HG02759 (cell line): ENCODE results near the gene TTC8.
"Not testable (repeated sequence)": the region's sequence is repeated elsewhere in the genome, so short reads cannot be mapped to it uniquely, and the experiment has no call there.

ENCODE experiments used
- ATAC-seq: cut with Tn5 transposase; IDR thresholded peaks from one replicate; pipeline ENCODE4 v1.9.1; 2021; ENCODE audit warnings: mild to moderate bottlenecking, moderate library complexity; ENCODE audit not compliant: unreplicated experiment

TTC8 gene

DNA sequence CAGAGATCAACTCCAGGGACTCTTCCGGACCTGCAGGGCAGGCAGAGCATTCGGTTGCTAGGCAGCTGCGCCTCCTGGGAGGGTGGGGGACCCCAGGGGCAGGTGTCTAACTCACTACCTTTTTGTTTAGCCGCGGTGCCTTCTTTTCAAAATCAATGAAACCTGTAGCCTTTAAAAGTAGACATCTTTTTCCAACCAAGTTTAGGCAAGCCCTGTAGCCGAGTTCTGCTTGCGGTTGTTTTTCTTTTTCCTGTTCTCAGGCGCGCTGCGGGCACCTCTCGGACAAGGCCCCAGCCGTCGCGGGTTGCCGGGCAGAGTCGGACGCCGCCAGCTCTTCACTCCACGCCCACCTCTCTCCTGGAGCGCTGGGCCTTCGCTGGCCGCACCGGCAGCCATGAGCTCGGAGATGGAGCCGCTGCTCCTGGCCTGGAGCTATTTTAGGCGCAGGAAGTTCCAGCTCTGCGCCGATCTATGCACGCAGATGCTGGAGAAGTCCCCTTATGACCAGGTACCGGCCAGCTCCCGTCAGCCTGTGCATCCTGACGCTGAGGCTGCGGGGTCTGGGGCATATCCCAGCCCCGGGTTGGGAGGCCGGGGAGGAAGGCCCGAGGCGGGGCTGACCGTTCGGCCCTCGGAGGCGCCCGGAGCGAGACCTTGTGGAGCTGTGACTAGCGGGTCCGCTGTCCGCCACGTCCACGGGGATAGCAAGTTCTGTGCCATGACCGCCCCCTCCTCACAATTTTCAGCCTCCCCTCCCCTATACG lies at the start of gene TTC8:
TSS of gene TTC8 (plus strand) at position 338 of the 764 bp plus-strand sequence. CDS start at position 395, 57 bp downstream.
- ATAC-seq, result peak; percentile 99

DNA sequence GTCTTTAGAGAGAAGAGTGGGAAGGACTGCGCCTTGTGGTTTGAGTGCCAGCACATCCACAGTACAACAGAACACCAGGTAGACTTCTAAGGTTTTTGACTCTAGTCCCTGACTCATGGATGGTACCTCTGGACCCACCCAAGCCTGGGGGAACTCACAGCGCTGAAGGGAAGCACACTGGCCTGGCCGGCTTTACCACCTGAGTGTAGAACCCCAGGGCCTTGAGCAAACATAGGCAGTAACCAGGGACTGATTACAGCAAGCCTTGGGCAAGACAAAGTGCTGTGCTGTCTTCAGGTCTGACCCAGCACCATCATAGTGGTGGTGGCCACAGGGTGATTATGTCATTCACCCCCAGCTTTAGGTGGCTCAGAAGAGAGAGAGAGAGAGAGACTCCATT lies 48.9 kb upstream of the TTC8 start:
- no peak for ATAC-seq

DNA sequence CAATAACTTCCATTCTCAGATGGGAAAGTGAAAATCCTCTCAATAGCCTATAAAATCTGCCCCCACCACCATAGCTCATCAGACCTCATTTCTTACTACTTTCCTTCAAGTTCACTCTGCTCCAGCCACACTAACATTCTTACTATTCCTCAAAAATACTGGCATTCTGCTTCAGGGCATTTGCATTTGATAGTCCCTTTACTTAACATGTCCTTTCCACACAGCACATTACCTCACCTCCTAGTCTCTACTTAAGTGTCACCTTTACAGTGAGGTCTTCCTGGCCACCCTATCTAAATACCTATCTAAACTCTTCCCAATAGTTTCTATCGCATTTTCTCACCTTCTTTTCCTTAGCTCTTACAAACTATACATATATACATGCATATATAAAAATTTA lies 38.5 kb upstream of the TTC8 start:
- ATAC-seq, result no peak

DNA sequence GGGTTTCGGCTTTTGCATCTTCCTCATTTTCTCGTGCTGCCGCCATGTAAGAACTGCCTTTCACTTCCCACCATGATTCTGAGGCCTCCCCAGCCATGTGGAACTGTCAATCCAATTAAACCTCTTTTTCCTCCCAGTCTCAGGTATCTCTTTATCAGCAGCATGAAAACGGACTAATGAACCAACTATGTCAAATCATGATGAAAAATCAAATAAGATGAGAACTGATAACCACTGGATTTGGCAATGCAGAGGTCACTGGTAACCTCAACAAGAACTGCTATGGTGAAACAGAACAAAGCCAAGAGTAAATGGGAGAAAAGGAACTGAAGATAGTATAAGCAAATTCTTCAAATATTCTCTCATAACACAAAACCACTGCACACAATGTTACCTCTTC lies 37.7 kb upstream of the TTC8 start:
- ATAC-seq, result no peak

DNA sequence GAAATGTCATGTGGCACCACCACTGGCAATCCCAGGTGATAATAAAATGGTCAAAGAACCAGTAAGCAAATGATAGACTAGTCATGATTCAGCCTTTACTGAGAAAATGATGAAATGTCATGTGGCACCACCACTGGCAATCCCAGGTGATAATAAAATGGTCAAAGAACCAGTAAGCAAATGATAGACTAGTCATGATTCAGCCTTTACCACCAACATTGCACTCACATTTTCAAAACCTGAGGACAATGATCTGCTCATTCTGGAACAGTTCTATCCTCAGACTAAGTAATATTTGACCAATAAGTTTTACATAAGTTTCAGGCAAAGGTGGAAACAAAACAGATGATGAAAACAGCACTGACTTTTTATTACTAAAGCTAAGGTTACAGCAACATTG lies 34.9 kb upstream of the TTC8 start:
- not testable (repeated sequence) for ATAC-seq

DNA sequence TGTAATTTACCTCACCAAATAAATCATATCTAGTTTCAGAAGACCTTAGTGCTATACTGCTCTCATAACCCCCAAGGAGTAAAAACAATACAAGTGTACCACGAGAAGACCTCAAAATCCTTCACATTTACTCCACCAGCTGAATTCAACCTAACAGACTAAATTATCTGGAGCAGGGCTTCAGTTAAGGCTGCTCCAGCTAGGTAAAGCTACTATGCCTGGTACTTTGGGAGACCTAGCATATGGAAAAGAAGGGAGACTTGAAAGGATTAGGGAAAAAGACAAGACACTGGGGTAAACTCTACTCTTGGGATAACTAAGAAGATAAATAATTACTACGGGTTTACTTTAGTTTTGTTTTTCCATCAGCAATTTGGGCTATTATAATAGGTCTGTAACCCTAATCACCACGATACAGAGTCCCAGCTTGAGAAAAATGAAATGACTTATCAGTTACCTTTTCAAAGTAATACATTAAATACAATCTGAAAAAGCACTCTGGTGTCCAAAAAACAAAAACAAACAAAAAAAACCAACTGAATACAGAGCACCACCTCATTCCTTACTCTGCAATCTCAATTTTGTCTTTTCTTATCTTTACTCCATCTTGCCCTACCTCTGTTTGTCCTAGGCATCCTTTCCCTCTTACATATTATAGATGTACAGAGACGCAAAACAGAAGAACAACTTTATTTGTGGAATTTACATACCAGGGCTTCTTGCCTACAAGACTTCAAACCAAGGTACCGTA lies 33.8 kb upstream of the TTC8 start:
- no peak for ATAC-seq

DNA sequence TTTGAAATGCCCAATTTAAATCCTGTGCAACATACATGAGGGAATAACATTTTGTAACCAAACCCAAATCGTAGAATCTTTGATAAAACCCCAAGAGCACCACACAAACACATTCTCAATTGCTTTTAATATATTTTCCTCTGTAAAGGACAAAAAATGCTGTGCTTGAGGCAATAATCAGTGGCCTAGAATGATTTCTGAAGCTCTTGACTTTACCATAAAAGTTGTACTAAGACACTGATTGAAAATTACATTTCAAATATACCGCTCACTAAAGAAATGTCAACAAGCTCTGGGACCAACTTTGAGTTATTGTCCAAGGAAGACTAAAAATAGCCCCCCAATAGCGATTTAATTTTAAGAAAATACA lies 33.2 kb upstream of the TTC8 start:
- ATAC-seq, result no peak

DNA sequence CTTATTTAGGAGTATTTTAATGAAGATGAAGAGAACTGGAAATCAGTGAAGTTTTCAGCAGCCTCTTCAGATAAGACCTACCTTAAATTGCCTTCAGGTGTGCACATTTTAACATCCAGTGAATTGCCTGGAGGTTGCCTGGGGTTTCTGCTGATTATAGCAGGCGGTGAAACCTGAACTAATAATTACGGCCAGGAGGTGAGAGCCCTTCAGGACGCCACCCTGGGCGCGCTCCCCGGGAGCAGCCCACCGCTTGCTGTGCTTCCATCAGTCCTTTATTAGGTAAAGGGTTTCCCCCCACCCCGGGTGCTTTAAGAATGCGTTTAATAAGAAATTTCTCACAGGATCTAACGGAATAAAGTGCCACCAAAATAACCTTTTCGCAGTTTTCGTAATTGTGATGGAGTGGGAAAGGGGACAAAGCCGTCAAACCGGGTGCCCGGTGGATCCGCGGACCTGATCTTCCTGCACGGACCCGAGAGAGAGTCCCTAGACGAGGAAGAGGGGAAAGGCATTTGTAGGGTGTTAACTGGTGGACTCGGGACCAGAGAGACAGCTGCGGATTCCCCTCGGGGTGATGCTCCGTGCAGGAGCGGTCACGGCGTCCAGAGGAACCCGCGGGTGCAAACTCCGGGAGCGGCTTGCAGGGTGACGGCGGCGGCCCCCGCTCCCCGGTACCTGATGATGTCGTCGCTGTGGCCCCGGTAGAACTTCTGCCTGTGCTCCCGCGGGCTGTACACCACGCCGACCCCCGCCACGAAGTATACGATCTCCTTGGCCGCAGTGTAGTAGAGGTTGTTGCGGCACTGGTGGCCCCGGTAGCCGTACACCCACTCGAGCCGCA lies 32.6 kb upstream of the TTC8 start:
- ATAC-seq, result no peak

DNA sequence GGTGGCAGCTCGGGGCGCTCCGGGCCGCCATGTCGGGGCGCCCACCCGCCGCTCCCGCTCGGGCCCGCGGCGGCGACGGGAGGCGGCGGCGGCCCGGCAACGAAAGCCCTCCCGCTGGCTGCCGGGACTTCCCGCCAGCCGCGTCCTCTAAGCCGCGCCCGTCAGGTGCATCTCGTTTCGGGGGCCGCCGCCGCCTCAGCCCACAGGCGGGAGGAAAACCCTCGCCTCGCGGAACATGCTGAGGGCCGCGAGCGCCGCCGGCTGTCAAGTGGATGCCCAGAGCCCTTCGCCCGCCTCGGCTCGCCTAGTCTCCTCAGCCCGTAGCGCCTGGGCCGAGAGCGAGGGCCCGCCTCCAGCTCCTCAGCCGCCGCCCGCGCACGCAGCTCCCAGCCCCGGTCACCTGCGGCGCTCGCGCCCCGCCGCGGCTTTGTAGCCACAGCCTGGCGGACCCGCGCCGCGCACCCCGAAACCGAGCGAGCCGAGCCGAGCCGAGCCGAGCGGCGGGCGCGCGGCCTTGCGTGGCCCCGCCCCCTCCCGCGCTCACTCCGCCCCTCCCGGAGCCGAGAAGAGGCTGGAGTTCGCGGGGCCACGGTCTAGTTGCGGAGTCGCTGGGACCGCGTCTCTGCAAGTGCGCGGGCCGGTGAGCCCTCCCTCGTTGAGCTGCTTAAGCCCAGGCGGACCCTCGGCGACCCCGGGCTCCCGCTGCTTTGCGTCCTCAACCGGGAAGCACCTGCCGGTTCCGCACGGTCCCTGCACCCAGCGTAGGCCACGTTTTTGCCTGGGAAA lies 31.8 kb upstream of the TTC8 start, which contains the start of gene EML5:
TSS of gene EML5 (minus strand) at position 481 of the 786 bp plus-strand sequence. CDS start at position 31, 450 bp downstream.
- peak; percentile 89 for ATAC-seq

DNA sequence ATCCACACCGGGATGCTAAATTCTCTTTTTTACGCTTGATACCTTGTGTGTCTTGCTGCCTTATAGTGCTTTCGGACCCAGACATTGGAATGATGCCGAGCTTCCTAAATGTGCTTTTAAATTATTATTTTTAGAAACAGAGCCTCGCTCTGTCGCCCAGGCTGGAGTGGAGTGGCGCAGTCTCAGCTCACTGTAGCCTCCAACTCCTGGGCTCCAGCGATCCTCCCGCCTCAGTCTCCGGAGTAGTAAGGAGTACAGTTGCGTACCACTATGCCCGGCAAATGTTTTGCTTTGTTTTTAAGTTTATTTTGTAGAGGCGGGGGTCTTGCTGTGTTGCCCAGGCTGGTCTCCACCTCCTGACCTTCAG lies 31.2 kb upstream of the TTC8 start:
- no peak for ATAC-seq

DNA sequence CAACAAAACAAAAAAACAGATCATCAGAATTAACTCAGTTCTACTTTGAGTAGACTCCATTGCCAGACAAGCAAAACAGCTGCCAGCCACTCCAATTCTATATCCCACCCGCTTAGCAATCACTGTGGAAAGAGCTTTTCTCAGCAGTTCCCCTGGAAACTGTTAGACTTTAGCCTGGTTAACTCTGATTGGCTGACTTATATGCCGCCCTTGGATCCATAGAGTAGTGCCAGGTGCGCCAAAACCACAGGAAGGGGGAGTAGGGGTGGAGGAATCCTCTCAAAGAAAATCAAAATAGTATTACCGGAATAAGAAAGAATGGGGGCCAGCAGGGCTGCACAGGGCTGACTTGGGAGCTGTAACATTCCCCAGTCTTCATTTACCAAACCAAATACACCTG lies 26.3 kb upstream of the TTC8 start:
- no peak for ATAC-seq

DNA sequence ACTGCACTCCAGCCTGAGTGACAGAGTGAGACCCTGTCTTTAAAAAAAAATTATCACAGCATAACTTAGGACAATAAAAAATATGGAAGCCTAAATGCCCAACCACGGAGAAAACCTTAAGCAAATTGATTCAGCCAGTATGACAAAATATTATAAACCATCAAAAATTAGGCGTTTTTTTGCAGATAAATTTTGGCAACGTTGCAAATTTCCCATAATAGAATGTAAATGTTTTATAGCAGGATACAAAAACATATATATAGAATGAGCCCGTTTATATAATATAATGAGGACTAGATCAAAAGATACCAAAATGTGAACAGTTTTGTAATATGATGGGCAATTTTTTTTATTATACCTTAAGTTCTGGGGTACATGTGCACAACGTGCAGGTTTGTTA lies 24.9 kb upstream of the TTC8 start:
- ATAC-seq, result no peak

DNA sequence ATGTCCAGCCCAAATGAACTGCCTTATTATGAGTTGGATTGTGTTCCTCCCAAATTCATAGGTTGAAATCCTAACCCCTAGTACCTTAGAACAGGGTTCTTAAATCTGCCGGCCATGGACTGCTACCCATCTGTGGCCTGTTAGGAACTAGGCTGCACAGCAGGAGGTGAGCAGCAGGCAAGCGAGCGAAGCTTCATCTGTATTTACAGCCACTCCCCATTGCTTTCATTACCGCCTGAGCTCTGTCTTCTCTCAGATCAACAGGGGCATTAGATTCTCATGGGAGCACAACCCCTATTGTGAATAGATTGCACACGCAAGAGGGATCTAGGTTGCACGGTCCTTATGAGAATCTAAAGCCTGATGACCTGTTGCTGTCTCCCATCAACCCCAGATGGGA lies 21.9 kb upstream of the TTC8 start:
- ATAC-seq, result no peak

DNA sequence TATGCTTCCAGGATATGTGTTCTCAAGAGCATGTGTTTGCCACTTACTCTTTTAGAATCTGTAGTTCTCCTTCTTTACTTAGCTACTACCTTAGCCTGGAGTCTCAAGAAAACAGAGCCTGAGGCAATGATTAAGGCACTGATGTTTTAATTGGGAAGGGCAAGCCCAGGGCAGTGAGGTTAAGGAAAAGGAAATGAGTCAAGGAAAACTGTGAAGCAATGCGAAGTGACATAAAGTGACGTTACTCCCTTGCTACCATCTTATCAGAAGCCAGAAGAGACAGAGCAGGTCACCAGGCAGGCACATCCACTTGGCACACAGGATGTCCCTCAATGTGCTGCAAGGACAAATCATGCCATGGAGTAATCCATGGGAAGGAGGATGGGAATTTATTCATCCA lies 20.4 kb upstream of the TTC8 start:
- ATAC-seq, result no peak

DNA sequence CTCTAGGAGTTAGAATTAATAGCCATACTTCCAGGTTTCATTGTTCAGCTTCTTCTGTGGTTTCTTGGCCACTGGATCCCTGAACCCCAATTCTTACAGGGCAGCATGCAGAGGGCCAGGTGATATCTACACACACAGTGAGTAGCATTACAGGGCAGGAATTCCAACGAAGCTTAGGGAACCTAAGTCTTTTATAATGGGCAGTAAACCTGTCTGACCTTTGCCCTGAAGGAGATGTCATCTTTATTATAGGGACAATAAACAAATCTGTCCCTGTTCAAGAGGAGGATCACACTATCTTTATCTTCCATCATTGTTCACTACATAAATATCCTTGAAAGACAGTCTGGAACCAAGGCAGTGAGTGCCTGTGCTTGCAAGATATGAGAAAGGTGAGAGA lies 20.0 kb upstream of the TTC8 start:
- no peak for ATAC-seq

DNA sequence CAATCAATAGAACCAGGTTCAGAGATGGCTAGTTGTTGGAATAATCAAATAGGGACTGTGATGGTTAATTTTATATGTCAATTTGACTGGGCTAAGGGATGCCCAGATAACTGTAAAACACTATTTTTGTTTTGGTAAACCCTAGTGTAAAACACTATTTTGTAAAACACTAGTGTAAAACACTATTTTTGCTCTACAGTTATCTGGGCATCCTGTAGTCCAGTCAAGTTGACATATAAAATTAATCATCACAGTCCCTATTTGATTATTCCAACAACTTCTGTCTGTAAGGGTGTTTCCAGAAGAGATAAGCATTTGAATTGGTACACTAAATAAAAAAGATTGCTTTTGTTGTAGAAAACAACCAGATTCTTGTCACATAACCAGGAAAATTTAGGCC lies 16.1 kb upstream of the TTC8 start:
- ATAC-seq, result no peak

DNA sequence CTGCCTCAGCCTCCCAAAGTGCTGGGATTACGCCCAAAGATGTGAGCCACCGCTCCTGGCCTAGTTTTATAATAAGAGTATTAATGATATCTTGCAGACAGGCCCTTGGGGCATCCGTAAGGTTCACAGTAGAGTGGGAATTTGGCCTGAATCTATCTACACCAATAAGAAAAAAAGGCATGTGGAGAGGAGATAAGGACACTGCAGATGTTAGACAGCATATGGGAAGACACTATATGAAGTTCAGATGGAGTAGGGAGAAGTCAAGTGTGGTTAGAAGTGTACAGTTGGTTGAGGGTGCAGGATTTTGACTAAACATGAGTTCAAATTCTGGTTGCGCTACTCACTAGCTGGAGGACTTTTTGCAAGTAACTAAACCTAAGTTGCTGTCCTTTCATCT lies 8.5 kb upstream of the TTC8 start:
- no peak for ATAC-seq

DNA sequence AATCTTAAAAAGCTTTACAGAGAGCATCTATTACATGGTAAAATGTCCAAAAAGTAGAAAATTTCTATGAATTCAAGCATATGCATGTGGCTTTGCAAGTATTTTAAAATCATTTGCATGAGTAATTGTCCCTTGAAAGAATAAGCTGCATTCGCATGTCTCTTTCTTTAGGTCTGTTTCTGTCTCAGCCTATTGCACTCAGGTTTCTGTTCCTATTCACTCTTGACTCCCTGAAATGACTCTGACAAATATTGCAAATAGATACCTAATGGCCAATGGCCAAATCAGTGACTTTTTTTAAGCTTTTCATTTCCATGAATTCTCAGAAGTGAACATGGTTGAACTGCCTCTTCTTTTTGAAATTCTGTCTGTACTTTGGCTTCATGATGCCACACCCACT lies 6.4 kb upstream of the TTC8 start:
- no peak for ATAC-seq

DNA sequence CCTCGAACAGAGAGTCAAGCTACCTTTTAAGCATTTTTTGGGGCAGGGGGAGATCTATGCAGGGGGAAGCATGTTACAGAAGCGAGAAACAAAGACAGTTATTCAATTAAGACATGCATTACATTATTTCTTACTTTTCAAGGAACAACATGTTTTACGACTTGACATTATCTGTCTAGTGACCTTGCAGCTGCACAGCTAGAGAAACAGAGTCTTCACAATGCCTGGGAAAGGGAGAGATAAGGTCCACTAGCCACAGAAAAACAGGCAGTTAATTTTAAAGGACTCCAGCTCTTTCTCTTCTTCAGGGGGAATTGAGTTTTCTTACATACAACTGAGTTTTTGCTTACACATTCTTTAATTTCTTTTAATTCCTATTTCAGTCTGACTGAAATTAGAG lies 4.8 kb upstream of the TTC8 start:
- not testable (repeated sequence) for ATAC-seq

DNA sequence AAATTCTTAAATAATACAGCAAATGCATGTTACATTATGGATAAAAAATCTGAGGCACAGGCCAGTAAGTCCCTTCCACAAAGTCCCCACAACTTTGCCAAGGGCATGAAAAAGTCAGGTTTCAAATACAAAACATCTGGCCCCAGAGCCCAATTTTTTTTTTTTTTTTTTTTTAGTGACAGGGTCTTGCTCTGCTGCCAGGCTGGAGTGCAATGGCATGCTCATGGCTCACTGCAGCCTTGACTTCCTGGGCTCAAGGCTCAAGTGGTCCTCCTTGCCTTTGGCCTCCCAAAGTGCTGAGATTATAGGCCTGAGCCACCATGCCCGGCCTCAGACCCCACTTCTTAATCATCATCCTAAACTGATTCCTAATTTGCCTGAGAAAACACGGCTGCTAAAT lies 3.1 kb upstream of the TTC8 start:
- ATAC-seq, result no peak

DNA sequence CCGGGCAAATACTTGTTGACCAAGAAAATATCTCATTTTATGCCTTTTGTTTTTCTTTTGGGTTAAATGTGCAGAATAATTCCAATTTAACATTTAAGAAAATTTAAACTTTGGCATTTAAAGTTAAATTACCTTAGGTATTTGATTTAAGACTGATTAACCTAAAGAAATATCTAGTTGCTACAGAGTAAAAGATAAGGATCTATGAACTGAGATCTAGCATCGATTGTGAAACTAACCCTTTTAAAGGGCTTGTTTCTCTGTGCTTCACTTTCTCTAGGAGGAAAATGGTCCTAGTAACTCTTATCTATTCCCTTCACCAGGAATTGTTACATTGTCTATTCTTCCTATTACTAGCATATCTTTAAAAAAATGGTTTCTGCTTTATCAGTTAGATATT lies 2.6 kb upstream of the TTC8 start:
- ATAC-seq, result no peak
